ENCODE data around the gene TKTL1. TPM values are rescaled to one million over a fixed set of nuclear protein-coding genes. Genes with fewer than 3 reads are reported as not detected.

TKTL1 gene
- total RNA-seq, 2 experiments from 2014 or later = 0.67 to 1.0 TPM

- Mint-ChIP-seq H3K4me3 (no peak overlapping the region), H3K27ac (no peak overlapping the region), H3K27me3 (no peaks in the 10 kb centered on the region), H3K36me3 (ENCODE audit: low read depth) (no peaks in the 10 kb centered on the region), H3K4me1 (ENCODE audit: low read depth) (peaks cover 13% of the 10 kb centered on the region), H3K9me3 (no peaks in the 10 kb centered on the region)
- CTCF ChIA-PET = no interaction called here
- POLR2A ChIA-PET = no interaction called here
- ATAC-seq (no peak), DNase-seq (no peak)
- no peak for TF ChIP-seq CTCF (IDR thresholded peaks at IDR 0.05)
- intact Hi-C loops (cut with micrococcal nuclease) = no loop called here
These were observed 7.9 kb downstream of the TKTL1 start for GRCh38 chrX:154303476-154303875.

DNA sequence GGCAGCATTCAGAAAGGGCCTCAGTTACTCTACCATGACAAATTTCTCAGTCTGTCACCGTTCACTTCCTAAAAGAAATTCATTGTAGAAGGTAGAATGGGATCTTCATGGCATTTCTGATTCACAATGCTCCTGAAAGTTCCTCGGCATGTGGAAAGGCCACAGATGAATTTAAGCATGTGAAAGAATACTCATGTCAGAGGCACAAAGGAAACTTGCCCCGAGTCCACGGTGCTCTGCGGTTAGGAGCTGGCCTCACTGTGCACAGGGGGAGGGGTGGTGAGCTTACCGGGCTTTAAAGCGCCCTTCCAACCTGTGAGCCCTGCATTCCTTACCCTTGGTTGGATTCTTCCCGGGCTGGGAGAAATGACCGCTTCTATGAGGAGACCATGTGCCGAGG, 9.3 kb downstream of the TKTL1 start:
- Mint-ChIP-seq H3K4me3 (no peak overlapping the region), H3K27ac (no peak overlapping the region), H3K27me3 (no peaks in the 10 kb centered on the region), H3K4me1 (ENCODE audit: low read depth) (peaks cover 18% of the 10 kb centered on the region), H3K36me3 (ENCODE audit: low read depth) (no peaks in the 10 kb centered on the region), H3K9me3 (no peaks in the 10 kb centered on the region)
- ATAC-seq = no peak
- ChIA-PET POLR2A (no interaction called here), CTCF (no interaction called here)
- intact Hi-C loops (cut with micrococcal nuclease) = no loop called here
- no peak for DNase-seq
- no peak for TF ChIP-seq CTCF (IDR thresholded peaks at IDR 0.05)

DNA sequence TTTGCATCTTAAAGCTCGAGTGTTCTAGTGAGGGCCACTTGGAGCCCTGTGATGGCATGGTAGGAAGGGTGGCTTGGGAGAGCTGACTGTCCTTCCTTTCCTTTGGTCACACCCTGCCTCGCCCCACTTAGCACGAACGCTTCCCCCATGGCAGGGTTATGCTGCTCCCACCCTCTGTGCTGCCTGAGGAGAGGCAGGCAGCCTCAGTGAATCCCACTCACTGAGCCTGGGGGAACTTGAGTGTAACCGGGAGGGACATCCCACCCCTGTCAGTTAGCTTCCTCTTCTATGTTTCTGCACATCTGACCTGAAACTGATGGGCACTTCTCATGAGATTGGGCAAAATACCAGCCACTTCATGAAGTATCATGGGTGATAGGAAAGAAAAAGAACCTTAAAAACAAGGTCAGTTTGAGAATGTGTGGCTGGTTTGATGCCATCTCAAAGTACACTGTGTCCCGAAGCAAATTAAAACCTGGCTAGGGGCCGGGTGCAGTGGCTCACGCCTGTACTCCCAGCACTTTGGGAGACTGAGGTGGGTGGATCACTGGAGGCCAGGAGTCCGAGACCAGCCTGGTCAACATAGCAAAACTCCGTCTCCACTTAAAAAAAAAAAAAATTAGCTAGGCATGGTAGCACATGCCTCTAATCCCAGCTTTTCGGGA, 10.1 kb downstream of the TKTL1 start:
- H3K27me3 Mint-ChIP-seq = no peaks in the 10 kb centered on the region
- ChIA-PET POLR2A (no interaction called here), CTCF (no interaction called here)
- H3K4me3 Mint-ChIP-seq = no peak overlapping the region
- DNase-seq = no peak
- no peak for TF ChIP-seq CTCF (IDR thresholded peaks at IDR 0.05)
- intact Hi-C loops (cut with micrococcal nuclease) = no loop called here
- no peaks in the 10 kb centered on the region for H3K9me3 Mint-ChIP-seq
- H3K27ac Mint-ChIP-seq = no peak overlapping the region
- peaks cover 20% of the 10 kb centered on the region for H3K4me1 Mint-ChIP-seq (ENCODE audit: low read depth)
- ATAC-seq = no peak
- no peaks in the 10 kb centered on the region for H3K36me3 Mint-ChIP-seq (ENCODE audit: low read depth)

GRCh38 chrX:154307202-154307601, 11.6 kb downstream of the TKTL1 start:
- no peaks in the 10 kb centered on the region for H3K36me3 Mint-ChIP-seq (ENCODE audit: low read depth)
- no peaks in the 10 kb centered on the region for H3K27me3 Mint-ChIP-seq
- ChIA-PET POLR2A (no interaction called here), CTCF (no interaction called here)
- DNase-seq = no peak
- ATAC-seq = no peak
- H3K4me1 Mint-ChIP-seq (ENCODE audit: low read depth) = peaks cover 35% of the 10 kb centered on the region
- intact Hi-C loops (cut with micrococcal nuclease) = no loop called here
- no peak overlapping the region for H3K4me3 Mint-ChIP-seq
- TF ChIP-seq CTCF (IDR thresholded peaks at IDR 0.05) = no peak
- no peak overlapping the region for H3K27ac Mint-ChIP-seq
- no peaks in the 10 kb centered on the region for H3K9me3 Mint-ChIP-seq

- H3K4me1 Mint-ChIP-seq (ENCODE audit: low read depth) = peaks cover 45% of the 10 kb centered on the region
These were observed 12.7 kb downstream of the TKTL1 start for GRCh38 chrX:154308108-154308946.

More at GRCh38 chrX:154308108-154308946, 12.7 kb downstream of the TKTL1 start:
- H3K9me3 Mint-ChIP-seq = no peaks in the 10 kb centered on the region
- H3K36me3 Mint-ChIP-seq (ENCODE audit: low read depth) = no peaks in the 10 kb centered on the region
- peak; percentile 71 for TF ChIP-seq CTCF (IDR thresholded peaks at IDR 0.05)
- intact Hi-C loops (cut with micrococcal nuclease) = no loop called here
- ATAC-seq = peak; percentile 72
- peak overlapping the region; percentile 53 for H3K27ac Mint-ChIP-seq
- peak; percentile 90 for DNase-seq
- POLR2A ChIA-PET = interaction anchor here (0.7 kb wide), 1 partner anchor 10 kb away, joined by 3 read pairs; no protein-coding TSS in a partner anchor
- CTCF ChIA-PET = interaction anchor here (0.8 to 1.6 kb wide), 6 partner anchors 9 to 173 kb away, joined by 3 to 10 read pairs (median 4); no protein-coding TSS in a partner anchor
- no peaks in the 10 kb centered on the region for H3K27me3 Mint-ChIP-seq
- H3K4me3 Mint-ChIP-seq = no peak overlapping the region

All from activated CD8-positive, alpha-beta T cell treated with anti-CD3 and anti-CD28 coated beads for 36 hours (primary cell).